ENCODE measurements around the gene ZC2HC1B.

- TF ChIP-seq CTCF (IDR thresholded peaks at IDR 0.05; ENCODE audit: low read depth, low read length) (no peak), EZH2phosphoT487 (IDR thresholded peaks at IDR 0.05; ENCODE audit: low read depth) (no peak)
These were observed 28.1 kb upstream of the ZC2HC1B start for GRCh38 chr6:143836150-143836549.

All from OCI-LY3 (cell line).